HG03520 (cell line): ENCODE data around the gene PAK5.

ENCODE experiments used
- ATAC-seq: cut with Tn5 transposase; IDR thresholded peaks from one replicate; pipeline ENCODE4 v1.9.1; 2021; ENCODE audit warnings: mild to moderate bottlenecking, moderate library complexity; ENCODE audit not compliant: unreplicated experiment

The PAK5 gene

DNA sequence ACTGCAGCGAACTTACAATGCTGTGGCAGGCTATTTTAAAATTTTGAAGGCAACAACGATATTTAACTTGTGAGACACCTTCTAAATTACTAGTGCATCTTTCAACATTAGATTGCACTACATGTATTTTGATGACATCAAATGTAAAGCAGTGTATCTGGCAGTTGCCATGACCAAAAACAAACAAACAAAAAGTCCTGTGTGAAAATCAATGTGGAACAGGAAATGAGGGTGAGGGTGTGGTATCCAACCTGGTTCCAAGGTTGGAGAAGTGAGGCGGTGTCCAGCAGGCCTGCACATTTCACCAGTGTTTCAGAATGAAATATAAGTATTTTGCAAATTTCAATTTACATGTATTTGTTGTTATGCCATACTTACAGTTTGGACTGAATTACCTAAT, 212.5 kb downstream of the PAK5 start:
- no peak for ATAC-seq

DNA sequence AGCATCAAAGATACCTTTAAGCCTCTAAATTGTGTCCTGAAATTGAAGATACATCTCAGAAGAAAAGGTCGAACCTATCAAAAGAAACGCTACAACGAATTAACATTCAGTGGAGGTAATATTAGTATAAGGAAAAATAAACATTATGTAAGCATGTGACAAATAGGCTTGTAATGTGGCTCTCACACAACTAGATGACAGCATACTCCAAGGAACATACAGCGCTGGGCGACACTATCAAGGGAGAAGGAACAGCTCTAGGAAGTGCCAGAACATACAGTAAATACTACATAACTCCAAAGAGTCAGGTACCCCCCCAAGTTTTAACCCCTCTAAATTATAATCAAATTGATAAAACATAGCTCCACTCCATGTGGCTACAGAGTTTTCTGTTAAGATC, 220.9 kb downstream of the PAK5 start:
- ATAC-seq, result no peak

DNA sequence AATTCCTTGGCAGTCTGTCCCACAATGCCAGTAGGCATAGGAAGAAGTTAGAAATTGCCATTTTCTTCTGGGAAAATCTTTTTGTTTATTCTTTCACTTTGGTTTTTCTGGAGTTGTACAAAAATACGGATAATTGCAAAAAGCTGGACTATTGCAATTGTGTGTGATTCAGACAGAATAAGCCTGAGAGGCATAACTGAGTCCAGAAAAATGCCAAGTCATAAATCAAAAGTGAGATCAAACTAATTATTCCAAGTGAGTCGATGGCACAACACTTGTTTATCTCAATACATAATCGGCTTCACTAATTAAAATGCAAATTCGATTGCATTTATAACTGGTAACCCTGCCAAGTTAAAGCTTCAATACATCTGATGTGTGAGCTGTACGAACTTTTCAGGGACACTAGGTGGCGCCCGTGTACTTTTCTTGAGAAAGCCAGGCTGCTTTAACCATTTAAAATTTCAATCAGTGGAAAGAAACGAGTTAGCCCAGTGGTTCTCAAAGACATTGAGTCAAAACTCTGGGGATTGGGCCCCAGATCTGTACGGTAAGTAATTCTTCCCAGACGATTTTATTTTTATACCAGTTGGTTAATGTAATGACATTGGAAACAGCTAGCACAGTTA, 221.9 kb downstream of the PAK5 start:
- no peak for ATAC-seq

DNA sequence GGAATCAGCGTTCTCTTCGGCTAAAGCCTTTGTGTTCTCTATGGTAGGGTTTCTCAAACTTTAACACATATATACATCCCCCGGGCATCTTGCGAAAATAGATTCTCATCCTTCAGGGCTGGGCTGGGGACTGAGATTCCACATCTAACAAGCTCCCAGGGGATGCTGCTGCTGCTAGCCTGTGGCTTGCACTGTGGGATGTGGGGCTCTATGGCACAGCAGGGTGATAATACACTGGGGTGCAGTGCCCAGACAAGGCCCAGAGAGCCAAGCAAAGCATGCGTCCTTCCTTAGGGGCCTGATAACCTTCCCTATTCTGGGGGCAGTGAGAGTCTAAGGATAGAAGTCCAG, 222.4 kb downstream of the PAK5 start:
- ATAC-seq, result no peak

DNA sequence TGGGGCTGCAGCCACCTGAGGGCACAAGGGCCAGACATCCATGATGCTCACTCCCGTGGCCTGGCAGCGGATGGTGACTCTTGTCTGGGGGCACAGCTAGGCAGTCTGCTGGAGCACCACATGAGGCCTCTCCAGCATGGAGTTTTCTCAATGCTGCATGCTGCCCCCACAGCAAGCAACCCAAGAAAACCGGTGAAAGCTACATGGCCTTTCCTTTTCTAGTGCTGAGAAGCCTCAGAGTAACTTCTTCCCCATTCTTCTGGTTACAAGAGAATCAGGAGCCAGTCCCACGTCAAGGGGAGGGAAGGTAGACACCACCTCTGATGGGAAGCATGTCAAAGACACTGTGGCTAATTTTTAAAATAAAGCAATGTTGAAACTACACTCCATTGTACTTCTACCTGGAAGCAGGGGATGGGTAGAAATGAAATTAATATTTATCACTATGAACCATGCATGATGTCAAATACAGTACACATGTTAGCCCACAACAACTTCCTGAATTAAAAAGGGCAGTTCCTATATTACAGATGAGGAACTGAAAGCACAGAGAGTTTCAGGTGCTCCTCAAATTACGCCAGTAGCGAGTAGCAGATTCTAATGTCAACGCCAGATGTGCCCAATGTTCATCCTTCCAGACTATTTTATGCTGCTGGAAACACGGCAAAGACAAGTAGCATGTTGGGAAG, 223.0 kb downstream of the PAK5 start:
- peak; percentile 98 for ATAC-seq

DNA sequence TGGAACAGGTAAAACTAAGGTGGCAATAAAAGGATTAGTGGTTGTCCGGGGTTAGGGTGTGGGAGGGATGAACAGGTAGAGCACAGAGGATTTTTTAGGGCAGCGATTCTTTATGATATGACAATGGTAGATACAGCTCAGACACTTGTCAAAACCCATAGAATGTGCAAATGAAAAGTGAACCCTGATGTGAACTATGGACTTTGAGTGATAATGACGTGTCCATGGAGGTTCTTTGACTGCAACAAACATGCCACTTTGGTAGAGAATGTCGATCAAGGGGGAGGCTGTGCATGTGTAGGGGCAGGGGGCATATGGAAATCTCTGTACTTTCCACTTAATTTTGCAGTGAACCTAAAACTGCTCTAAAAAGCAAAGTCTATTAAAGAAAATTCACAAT, 223.8 kb downstream of the PAK5 start:
- no peak for ATAC-seq

DNA sequence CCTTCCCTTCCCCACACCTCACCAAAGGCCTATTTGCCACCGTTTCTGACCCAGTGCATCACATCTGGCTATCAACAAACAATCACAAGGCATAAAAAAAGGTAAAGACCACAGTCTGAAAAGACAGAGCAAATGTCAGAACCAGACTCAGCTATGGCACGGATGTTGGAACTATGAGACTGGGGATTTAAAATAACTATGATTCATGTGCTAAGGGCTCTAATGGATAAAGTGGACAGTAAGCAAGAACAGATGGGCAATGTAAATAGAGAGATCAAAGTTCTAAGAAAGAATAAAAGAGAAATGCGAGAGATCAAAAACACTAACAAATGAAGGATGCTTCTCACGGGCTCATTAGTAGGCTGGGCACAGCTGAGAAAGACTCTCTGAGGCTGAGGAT, 225.0 kb downstream of the PAK5 start:
- no peak for ATAC-seq

DNA sequence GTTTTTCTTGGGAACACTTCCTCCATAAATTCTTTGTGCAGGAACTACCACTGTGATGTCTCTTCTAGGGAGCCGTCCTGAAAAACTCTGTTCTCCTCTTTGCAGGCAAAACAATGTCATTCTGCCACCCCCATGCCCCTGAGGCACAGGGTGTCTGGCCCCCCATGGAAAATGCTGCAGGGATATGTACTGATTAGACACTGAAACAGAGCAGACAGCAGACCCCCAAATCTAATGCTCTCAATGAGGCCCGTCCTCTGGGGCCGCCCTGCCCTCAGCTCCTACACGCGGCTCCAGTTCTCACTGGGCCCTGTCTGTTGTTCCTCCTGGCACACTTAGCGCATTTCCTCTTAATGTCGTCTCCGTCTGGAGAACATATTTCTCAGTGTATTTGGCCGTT, 227.0 kb downstream of the PAK5 start:
- ATAC-seq, result no peak

DNA sequence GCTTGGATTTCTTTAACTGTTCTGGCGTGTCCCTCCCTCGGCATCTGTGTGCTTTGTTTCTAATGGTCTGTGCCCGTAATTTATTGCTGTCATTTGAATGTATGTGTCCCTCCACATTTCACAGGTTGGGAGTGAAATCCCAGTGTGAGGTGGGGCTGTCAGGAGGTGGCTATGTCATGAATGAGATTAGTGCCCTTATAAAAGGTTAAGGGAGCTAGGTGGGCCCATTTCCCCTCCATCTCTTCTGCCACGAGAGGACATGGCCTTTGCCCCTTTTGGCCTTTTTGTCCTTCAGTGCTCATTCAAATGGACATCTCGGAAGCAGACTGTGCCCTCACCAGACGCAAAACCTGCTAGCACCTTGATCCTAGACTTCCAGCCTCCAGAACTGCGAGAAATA, 228.2 kb downstream of the PAK5 start:
- ATAC-seq, result no peak

DNA sequence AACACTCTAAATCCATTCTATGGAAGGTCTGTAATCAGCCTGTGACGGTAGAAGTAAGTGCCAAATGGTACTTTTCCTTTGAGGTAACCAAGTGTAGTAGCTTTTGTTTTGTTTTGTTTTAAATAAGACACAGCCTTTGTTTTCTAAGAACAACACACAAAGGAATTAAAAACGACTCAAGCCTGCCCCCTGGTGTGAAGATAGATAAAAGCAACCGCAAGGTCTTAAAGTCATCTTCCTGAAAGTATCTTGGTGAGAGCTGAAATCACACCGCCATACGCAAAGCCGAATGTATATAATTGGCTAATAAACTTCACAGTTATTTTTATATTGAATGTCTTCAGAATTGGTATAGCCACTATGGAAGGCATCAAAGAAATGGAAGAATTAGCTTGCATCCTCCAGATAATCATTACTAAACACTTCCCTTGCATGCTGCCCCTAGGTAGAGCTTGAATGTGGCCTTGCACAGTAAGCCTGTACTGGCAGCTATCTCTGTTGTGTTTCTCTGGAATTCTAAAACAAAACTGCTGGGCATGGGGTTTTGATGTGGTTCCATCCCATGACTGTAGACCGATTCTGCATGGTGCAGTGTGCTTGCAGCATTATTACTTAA, 228.9 kb downstream of the PAK5 start:
- ATAC-seq, result peak; percentile 69

DNA sequence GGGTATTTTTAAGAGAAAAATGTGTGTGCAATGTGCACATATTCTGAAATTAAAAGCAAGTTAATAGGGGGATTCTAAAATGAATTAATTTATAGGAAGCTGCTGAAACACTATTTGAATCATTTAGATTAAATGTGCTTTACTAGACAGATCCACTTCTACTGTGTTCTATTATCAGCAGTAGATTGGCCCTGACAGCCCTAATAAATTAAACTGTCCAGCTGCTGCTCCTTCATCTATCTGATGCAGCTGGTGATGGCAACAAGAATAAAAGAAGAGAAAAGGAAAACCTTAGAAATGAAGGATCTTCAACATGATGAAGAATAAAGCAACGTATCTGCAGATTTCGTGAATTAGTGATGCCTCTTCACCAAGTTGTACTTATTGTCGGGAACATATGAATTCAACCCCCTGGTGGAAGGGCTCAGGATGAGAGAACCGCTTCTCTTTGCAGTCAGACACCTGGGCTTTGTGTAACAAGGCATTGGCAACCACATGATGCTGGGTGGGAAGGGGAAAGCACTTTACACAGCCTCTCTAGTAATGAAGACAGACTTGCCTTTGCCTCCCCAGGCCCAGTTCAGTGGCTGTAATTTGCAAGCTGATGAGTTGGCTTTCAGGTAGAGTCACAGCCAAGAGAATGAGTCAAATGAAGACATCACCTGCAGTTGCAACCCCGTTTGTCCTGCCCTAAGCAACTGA, 230.1 kb downstream of the PAK5 start:
- no peak for ATAC-seq

DNA sequence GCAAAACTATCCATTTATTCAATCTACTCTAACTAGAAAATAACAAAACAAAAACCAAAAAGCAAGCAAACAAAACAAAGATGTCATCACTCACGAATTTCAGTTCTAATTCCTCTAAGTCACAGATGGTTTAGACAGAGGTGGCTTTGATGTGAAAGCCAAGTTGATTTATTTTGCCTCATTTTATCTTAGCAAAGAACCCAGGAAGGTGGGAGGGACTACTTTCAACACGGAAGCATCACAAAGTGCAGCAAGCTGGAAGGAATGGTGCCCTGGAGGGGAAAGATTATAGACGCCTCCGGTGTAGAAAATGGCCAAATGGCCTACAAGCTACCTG, 236.1 kb downstream of the PAK5 start:
- ATAC-seq, result no peak

DNA sequence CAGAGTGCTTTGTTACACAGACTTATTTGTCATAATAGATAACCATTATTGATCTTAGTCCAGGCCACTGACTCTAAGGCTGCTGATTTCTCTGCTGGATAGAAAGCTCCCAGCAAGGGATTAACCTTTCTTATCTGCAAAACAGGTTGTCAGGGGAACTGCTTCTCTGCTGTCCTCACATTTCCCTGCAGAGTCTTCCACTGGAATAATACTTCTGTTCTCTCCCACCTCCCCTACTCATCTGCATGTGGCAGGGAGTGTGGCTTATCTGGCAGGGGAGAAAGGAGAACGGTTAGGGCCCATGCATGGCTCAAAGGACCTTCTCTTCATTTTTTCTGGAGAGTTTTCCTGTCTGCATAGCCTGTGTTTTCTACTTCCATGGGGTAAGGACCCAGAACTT, 238.3 kb downstream of the PAK5 start:
- no peak for ATAC-seq

DNA sequence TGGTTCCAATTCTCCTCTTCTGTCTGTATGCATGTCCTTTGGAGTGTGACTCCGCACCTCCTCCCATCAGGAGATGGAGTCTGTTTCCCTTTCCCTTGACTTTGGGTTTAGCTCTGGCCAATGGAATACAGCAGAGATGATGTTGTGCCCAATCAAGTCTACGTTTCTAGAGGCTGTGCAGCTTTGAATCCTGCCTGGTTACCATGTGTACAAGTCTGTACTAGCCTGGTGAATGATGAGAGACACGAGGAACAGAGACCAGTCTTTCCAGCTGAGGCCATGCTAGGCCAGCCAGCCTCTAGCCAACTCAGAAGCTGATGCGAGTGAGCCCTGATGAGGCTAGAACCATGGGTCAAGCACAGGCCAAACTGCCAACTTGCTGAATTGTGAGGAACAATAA, 241.3 kb downstream of the PAK5 start:
- ATAC-seq, result no peak

DNA sequence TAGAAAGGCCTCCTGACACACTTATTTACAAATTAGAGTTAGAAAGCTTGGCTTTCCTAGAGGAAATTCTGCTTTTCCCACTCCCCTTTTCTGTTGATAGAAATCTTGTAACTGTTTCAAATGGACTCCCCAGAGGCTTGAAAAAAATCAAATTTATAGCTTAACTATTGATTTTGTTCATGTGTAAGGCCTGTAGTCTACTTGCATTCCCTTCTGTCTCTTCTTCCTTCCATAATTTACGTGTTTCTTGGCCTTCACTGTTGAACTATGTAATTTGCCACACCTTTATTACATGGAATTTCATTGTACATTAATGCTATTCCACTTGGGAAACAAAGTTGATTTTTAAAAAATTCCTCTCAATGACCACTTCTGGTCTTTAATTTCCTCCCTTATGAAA, 243.1 kb downstream of the PAK5 start:
- ATAC-seq, result no peak

DNA sequence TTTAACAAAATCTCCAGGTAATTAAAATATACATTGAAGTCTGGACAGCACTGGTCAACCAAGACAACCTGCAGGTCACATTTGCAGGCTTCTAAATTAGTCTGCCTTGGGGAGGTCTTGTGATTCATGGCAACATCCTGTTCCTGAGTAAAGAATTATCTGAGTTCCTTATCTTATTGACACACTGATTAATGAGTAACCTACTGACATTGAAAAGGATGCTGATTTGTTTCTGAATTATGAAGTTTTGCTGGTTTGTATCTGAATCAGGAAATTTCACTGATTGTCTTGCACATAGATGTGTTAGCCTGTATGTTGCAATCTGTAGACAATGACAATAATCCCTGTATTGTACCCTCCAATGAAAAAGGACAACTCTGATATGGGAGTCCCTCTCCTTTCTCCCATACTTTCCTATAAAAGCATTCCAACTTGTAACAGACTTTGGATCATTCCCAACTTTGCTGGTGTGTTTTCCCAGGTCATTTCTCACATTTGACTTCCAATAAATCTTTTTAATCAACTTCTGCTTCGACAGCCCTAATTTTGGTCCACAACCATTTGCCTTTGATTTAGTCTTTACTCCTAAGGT, 244.5 kb downstream of the PAK5 start:
- ATAC-seq, result no peak

DNA sequence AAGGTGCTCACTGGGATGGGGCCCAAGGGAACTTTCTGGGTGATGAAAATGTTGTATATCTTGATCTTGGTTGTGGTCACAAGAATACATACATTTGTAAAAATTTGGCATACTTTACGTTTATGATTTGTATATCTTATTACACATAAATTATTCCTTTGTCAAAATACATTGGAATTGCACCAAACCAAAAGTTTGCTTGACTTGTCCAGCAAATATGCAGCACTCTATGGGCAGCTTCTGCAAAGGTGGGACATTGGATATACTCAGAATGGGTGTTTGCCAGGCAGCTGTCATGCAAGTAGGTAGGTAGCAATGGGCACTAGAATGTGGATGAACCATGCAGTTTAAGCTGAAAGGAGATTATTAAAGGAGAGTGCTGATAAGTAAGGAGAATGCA, 246.5 kb downstream of the PAK5 start:
- no peak for ATAC-seq

DNA sequence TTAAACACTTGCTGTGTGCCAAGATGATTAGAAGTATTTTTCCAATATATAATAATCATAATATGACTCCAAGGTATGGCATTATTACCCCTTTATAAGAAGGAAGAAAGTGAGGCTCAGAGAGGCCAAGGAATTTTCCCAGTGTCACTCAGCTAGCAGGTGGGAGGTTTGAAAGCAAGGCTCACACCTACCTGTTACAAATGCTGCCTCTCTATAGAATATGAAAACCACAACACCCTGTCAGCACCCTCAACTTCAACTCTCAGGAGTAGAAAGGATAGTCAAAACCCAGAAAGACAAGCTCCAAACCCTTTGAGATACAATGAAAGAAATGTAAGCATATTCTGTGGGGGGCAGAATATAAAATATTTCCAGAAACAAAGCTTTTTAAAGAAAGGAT, 247.8 kb downstream of the PAK5 start:
- ATAC-seq, result no peak

DNA sequence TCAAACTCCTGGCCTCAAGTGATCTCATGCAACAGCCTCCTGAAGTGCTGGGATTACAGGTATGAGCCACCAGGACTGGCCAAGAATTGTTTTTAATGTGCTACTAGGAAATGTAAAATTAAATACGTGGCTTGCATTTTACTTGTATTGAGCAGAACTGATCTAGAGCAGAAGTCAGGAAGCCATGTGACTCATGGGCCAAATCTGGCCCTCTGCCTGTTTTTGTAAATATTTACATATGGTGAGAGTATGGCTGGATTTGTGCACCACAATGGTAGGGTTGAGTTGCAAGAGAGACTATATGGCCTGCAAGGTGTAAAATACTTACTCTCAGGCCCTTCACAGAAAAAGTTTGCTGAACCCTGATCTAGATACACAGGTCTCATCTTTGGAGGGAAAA, 248.7 kb downstream of the PAK5 start:
- ATAC-seq, result no peak

DNA sequence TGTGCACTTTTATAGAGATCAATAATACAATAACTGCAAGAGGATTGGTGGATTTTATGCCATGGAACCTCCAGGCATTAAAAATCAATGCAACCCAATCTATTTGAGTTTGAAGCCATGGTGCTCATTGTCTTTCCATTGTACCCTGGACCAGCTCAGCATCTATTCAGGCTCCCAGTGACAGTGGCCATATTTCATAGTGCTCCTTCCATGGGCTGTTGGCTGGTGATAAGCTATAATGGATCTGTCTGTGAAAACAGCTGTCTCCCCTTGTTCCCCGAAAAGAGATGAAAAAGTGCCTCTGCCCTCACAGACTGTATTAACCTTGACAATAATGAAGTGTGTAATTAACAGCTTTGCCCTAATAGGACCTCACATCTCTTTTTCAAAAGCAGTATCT, 250.2 kb downstream of the PAK5 start:
- no peak for ATAC-seq

DNA sequence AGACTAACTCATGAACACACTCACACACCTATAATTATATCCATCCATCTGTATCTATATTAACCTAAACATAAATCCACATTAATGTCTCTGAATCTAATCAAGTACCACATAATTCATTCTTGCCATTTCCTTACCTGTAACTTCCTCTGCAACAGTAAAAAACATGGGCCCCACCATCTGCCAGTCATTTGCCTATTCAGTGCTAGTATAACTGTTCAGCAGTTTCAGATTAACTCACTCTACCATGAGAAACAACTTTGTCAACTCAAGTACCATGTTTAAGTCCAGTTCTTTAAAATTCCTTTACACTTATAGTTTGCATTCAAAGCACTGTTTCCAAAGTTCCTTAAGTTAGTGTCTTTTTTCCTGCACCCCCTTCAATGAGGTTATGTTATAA, 255.7 kb downstream of the PAK5 start:
- ATAC-seq, result no peak

DNA sequence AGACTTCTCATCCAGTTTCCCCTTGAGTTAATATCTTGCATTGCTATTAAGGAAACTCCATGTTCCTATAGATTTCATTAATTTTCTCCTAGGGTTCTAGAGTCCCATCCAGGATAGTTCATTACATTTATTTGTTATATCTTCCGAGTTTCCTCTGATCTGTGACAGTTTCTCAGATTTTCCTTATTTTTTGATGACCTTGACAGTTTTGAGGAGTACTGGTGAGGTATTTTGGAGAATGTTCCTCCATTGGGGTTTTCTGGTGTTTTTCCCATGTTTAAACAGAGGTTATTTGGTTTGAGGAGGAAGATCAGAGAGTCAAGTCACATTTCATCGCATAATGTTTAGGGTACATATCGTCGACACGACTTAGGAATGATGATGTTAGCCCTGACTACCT, 256.7 kb downstream of the PAK5 start:
- no peak for ATAC-seq
